NCI-H748 (cell line): ENCODE measurements around the gene TMEM176A.

Experiments
- DNase-seq: peaks from one replicate; lab custom pipeline; 2025; ENCODE audit not compliant: unreplicated experiment; lab: John Stamatoyannopoulos, UW

The TMEM176A gene

DNA sequence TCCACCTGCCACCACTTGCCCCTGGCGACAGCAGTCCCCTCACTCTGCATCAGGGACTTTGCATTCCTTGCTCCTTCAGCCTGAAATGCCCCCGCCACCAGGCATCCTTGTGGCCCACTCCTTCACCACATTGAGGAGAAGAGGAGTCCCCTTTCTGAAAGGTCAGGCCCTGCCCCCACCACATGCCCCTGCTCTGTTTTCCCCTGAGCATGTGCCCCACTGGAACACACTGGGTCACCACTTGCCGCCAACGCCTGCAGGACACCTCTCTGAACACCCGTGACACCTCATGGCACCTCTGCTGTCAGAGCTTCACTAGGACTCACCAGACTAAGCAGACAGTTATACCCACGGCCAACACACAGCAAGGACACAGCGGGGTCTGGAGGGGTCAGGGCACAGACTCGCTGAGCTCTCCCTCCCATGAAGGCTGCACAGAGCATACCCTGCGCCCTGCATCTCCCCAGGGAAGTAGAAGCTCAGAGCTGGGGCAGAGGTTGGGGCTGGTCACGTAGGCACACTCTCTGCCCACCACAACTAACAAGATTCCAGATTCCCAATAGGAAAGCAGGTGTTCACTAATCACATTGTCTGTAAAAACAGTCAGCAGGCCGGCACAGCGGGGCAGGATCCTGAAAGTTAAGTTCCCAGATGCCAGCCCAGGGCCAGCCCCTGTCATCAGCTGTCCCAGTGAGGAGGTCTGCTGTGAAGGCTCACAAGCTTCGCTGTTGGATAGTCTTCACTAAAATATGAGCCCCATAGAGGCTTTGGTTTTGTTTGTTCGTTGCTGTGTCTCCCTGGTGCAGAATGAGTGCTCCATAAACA is 45.9 kb downstream of the TMEM176A start:
- DNase-seq, result no peak

DNA sequence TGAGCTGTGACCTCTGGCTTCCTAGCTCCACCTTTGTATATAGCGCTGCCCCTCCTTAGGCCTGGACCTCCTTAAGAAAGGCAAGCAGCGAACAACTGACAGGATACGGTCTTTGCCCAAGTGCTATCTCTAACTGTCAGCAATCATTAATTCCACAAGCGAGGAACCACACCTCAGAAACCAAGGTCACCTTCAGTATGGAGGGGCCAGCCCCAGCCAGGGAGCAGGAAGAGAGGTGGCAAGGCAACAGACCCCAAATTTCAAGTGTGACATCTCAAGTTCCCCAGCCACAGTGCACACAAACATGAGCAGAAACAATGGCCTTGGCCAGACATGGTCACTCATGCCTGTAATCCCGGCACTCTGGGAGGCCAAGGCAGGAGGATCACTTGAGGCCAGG is 47.0 kb downstream of the TMEM176A start:
- DNase-seq, result no peak

DNA sequence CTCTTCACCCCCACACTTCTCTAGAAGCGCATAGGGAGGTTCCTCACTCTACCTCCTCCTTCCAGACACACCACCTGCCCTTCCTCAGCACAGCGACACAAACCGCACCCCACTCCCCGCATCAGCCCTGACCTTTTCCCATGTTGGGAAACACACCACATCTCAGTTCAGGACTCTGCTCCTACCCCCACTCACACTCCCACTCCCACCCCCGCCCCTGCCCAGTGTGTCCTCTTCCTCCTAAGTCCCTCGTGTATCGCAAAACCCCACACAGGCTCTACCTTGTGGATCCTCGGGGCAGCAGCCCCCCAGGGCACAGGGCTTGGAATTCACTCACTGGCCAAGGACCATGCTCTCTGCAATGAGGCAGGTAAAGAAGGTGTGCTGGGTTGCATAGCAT is 47.5 kb downstream of the TMEM176A start:
- no peak for DNase-seq

DNA sequence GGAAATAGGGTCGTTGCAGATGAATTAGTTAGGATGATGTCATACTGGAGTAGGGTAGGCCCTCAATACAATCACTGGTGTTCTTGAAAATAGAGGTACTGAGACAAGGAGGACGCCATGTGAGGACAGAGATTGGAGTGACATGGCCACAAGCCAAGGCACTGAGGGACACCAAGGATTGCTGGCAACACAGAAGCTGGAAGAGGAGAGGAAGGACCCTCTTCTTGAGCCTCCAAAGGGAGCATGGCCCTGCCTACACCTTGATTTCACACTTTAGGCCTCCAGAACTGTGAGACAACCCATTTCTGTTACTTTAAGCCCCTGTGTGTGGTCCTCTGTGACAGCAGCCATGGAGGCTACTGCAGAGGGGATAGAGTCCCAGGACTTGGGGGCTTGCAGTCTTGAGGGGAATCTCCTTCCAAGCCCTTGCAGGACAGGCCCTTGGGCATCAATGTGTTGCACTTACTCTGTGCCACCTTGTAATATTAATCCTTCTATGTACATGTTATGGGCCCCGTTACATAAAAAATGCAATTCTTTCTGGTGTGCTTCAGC is 48.1 kb downstream of the TMEM176A start:
- no peak for DNase-seq

DNA sequence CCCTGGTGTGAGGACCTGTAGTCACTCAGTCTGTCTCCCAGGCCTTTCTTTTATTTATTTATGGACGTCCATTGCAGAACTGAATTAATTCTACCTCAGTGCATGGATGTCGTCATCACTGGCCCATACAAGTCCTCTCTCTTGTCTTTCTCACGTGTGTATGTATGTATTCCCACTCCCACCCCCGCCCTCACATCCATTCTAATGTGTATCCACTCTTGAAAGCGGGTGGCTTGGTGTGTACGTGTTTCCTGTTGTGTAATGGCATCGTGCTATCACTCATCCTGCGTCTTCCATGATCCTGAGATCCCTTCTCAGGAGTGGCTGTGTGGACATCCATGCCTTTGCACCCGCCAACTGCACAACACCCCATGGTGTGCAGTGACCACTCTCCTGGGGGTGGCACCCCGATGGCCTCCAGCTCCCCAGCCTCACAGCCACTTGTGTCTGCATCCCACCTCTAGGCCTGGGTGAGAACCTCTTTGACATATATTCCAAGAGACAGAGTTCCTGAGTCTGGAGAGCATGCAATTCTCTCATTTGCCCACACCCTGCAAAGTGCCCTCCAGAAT is 48.7 kb downstream of the TMEM176A start:
- no peak for DNase-seq

DNA sequence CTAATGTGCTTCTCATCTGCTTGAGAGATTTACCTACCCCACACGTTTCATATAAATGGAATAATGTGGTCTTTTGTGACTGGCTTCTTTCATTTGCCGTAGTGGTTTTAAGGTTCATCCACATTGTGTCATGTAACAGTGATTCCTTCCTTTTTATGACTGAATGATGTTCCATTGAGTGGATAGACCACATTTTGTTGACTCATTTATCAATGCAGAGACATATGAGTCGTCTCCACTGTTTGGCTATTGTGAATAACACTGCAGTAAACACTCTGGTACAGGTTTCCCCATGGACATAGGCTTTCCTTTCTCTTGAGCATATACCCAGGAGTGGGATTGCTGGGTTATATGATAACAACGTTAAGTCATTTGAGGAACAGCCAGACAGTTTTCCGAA is 49.7 kb downstream of the TMEM176A start:
- DNase-seq, result no peak

DNA sequence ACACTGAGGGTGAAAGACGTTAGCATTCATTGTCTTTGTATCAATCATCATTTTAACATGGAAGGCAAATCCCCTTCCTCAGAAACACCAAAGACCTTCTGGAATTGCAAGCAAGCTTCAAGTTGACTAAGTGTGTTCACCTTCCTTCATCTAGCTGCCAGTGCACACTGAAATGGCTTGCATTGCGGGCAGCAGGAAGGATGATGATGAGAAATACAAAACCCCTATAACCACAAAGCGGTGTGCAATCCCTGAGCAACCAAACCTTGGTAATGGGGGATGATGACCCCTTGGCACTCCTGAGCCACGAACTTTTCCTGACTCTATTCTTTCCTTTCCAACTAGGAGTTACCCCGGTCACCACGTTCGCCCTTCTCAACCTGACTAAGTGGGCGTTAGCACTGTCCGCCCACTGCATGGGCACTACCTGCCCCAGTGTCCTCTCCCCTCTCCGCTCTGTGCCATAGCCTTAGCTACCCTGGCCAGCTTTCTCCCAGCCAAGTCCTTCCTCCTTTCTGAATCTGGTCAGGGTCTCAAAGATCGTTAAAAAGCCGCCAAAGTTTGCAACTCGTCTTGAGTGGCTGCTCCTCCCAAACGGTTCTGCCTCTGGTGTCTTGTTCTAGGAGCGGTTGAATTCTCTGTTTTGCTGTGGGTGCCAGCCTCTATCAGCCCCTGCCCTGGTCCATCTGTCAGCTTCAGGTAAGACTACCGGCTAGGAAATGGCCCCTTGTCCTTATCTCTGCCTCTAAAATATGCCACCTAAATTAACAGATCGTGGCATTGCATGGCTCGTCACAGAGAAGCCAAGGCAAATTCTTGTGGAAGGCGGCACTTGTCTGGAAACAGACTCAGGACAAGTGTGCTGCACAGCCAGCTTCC is 51.2 kb downstream of the TMEM176A start:
- no peak for DNase-seq

DNA sequence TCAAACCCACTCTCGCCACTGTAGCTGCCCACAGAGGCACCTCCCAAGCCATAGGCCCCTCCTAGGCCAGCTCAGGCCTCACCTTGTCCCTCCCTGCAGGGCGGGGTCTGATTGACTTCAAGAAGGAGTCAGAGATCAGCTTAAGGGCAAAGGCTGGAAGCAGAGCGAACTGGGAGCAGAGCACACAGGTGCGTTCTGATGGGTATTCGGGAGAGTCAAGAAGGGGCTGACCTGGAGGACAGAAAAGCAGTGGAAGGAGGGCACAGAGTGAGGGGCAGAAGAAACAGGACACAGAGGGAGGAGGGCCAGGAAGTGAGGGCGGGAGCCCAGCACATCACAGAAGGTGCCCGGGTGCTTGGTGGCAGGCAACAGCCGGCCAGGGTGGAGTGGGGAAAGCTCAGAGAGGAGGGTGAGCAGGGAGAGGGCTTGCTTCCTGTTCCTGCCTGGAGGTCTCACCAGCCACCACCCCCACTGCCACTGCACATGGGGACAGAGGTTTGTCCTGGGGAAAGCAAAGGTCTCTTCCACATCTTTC is 51.9 kb downstream of the TMEM176A start, which contains the start of gene AOC1:
AOC1 (plus strand) TSS at position 147 of the 535 bp plus-strand sequence. CDS start 3,954 bp downstream, outside the sequence.
- no peak for DNase-seq

DNA sequence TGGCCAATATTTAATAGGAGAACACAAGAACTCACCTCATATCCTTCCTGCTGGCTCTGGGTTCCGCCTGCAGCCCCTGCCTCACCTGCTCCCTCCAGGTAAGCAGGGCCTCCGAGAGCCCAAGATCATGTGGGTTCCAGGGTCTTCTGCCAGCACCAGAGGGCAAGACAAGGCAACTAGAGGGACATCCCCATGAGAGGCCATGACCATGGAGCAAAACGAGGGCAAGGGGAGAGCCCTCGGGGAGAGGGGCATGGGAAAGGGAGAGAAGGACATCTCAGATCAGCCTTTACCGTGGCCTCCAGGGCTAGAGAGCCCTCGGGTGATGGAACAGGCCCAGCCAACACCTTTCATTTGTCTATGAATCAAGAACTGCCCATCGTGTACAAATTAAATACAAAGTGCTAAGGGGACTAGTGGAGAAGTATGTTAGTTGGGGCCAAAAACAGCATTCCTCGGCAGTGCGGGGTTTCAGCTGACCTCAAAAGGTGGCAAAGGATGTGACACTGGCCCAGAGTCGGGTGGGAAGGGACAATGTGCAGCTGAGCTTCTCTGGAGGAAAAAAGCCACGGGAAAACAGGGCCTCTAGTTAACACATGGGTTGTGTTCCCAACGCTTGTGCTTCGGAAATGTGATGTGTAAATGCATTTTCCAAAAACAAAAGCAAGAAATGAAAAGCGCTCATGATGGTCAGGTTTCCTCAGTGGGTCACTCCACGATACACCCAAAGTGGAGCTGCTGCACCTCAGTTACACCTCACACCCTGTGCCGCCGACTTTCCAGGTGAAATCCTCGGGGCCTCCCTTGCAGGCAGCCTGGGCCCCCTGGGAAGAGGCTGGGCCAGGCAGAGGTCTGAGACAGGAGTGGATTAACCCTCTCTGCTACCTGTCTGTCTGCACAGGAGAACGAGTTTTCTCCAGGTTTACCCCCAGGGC is 53.8 kb downstream of the TMEM176A start:
- DNase-seq, result no peak
